DOHH2 (cell line): ENCODE results near the gene C2orf49.
A peak's percentile ranks its signal among the peaks of the same experiment; 100 is the strongest.

ENCODE experiments used
- H3F3A ChIP-seq: fragments of 200-600 bp; sonication (generic), shearing (Covaris generic); 2 replicates; pipeline ENCODE4 v1.6.0; 2016; ENCODE audit warnings: antibody characterized with exemption, mild to moderate bottlenecking; ENCODE audit not compliant: control insufficient read depth, insufficient read depth
- H3K27ac ChIP-seq: fragments of 200-600 bp; sonication (generic); 2 replicates; pipeline ENCODE4 v1.5.1; 2014; ENCODE audit warnings: low read depth, mild to moderate bottlenecking, low read length, moderate library complexity
- H3K27me3 ChIP-seq: fragments of 200-600 bp; sonication (generic); 2 replicates; pipeline ENCODE4 v1.6.1; 2014; ENCODE audit warnings: mild to moderate bottlenecking, low read length, mixed read lengths; ENCODE audit not compliant: control insufficient read depth
- H3K36me3 ChIP-seq: fragments of 200-600 bp; sonication (generic); 2 replicates; pipeline ENCODE4 v1.6.1; 2014; ENCODE audit warnings: mild to moderate bottlenecking, low read length, moderate library complexity, mixed read lengths; ENCODE audit not compliant: control insufficient read depth
- H3K4me1 ChIP-seq: fragments of 200-600 bp; sonication (generic); 2 replicates; pipeline ENCODE4 v1.6.1; 2014; ENCODE audit warnings: mild to moderate bottlenecking, low read length, mixed read lengths; ENCODE audit not compliant: control insufficient read depth
- H3K4me2 ChIP-seq: fragments of 200-600 bp; sonication (generic); 2 replicates; pipeline ENCODE4 v1.6.0; 2014; ENCODE audit warnings: mild to moderate bottlenecking, low read length, moderate library complexity
- H3K4me3 ChIP-seq: fragments of 200-600 bp; sonication (generic); 2 replicates; pipeline ENCODE4 v1.5.1; 2014; ENCODE audit warnings: mild to moderate bottlenecking, low read length, mixed read lengths
- H3K79me2 ChIP-seq: fragments of 200-600 bp; sonication (generic); 2 replicates; pipeline ENCODE4 v1.6.1; 2014; ENCODE audit warnings: mild to moderate bottlenecking, low read length, mixed read lengths; ENCODE audit not compliant: control insufficient read depth
- H3K9me2 ChIP-seq: fragments of 200-600 bp; sonication (generic); replicated peaks from 2 replicates; pipeline ENCODE4 v1.6.1; 2014; ENCODE audit warnings: mild to moderate bottlenecking, low read length, mixed read lengths; ENCODE audit not compliant: control insufficient read depth
- H3K9me3 ChIP-seq: fragments of 200-600 bp; sonication (generic); 2 replicates; pipeline ENCODE4 v1.6.1; 2014; ENCODE audit warnings: antibody characterized with exemption, low read length, mixed read lengths; ENCODE audit not compliant: control insufficient read depth, insufficient read depth
- H4K20me1 ChIP-seq: fragments of 200-600 bp; sonication (generic); 2 replicates; pipeline ENCODE4 v1.6.0; 2014; ENCODE audit warnings: low read depth, mild to moderate bottlenecking, antibody characterized with exemption, low read length, moderate library complexity; ENCODE audit not compliant: control insufficient read depth, insufficient read depth
- CTCF ChIP-seq: fragments of 200-600 bp; sonication (generic); IDR thresholded peaks from one replicate; pipeline ENCODE4 v1.5.1; 2014; ENCODE audit warnings: antibody characterized with exemption, mild to moderate bottlenecking, low read depth, low read length; ENCODE audit not compliant: poor library complexity, severe bottlenecking
- EZH2phosphoT487 ChIP-seq: fragments of 200-600 bp; sonication (generic); IDR thresholded peaks from 2 replicates; pipeline ENCODE4 v1.6.1; 2017; ENCODE audit warnings: borderline replicate concordance, mild to moderate bottlenecking, antibody characterized with exemption, low read length, moderate library complexity, mixed read lengths

C2orf49 gene

GRCh38 chr2:105298017-105298416 is 39.3 kb upstream of the C2orf49 start:
- peaks cover 41% of the 10 kb centered on the region for H3K79me2 ChIP-seq
- peaks cover 10% of the 10 kb centered on the region; the same call in 1 of the 2 replicates for H4K20me1 ChIP-seq
- H3K4me1 ChIP-seq = no peaks in the 10 kb centered on the region
- H3K36me3 ChIP-seq = peaks cover 68% of the 10 kb centered on the region
- no peaks in the 10 kb centered on the region for H3K9me3 ChIP-seq
- H3K27me3 ChIP-seq = no peaks in the 10 kb centered on the region
- H3F3A ChIP-seq = no peaks in the 10 kb centered on the region; the same call in 1 of the 2 replicates
- H3K4me2 ChIP-seq = no peak overlapping the region
- H3K27ac ChIP-seq = no peak overlapping the region
- TF ChIP-seq CTCF (no peak), EZH2phosphoT487 (no peak)
- no peaks in the 10 kb centered on the region for H3K9me2 ChIP-seq
- H3K4me3 ChIP-seq = no peak overlapping the region

GRCh38 chr2:105299290-105299689 is 38.0 kb upstream of the C2orf49 start:
- TF ChIP-seq CTCF = peak; percentile 26
- no peak for TF ChIP-seq EZH2phosphoT487
- Histone ChIP-seq H3K27me3 (no peaks in the 10 kb centered on the region), H3K27ac (no peak overlapping the region), H3K4me3 (no peak overlapping the region), H4K20me1 (peaks cover 7% of the 10 kb centered on the region; the same call in 1 of the 2 replicates), H3K36me3 (peaks cover 63% of the 10 kb centered on the region), H3K9me2 (no peaks in the 10 kb centered on the region), H3F3A (no peaks in the 10 kb centered on the region; the same call in 1 of the 2 replicates), H3K79me2 (peaks cover 53% of the 10 kb centered on the region), H3K9me3 (no peaks in the 10 kb centered on the region), H3K4me1 (no peaks in the 10 kb centered on the region), H3K4me2 (no peak overlapping the region)

- Histone ChIP-seq H3K27me3 (no peaks in the 10 kb centered on the region), H3K4me2 (no peak overlapping the region), H3K9me2 (no peaks in the 10 kb centered on the region), H3K79me2 (peaks cover 76% of the 10 kb centered on the region), H3K9me3 (no peaks in the 10 kb centered on the region), H3K36me3 (peaks cover 55% of the 10 kb centered on the region), H3K4me3 (no peak overlapping the region), H3K4me1 (no peaks in the 10 kb centered on the region), H3K27ac (no peak overlapping the region), H3F3A (no peaks in the 10 kb centered on the region; the same call in 1 of the 2 replicates), H4K20me1 (peaks cover 7% of the 10 kb centered on the region; the same call in 1 of the 2 replicates)
- TF ChIP-seq EZH2phosphoT487 (no peak), CTCF (no peak)
These were observed 35.7 kb upstream of the C2orf49 start for GRCh38 chr2:105301646-105302045.

- Histone ChIP-seq H3K9me3 (no peaks in the 10 kb centered on the region), H3K36me3 (peaks cover 48% of the 10 kb centered on the region), H3K4me1 (peaks cover 11% of the 10 kb centered on the region), H3F3A (no peaks in the 10 kb centered on the region), H3K9me2 (no peaks in the 10 kb centered on the region), H3K27me3 (no peaks in the 10 kb centered on the region), H3K79me2 (peaks cover 99% of the 10 kb centered on the region), H3K27ac (no peak overlapping the region), H4K20me1 (0 out of 2 replicates have a peak, but pooled peaks cover 7% of the 10 kb centered on the region), H3K4me2 (no peak overlapping the region), H3K4me3 (no peak overlapping the region)
- TF ChIP-seq CTCF = no peak
- TF ChIP-seq EZH2phosphoT487 = no peak
These were observed 30.2 kb upstream of the C2orf49 start for GRCh38 chr2:105307146-105307545.
